DND-41 (cell line): ENCODE results near the gene ACSM6.

Source experiments
- CTCF ChIP-seq: IDR thresholded peaks from 2 replicates; pipeline ENCODE4 v1.5.1; 2012; ENCODE audit warnings: borderline replicate concordance, low read length, moderate library complexity, mild to moderate bottlenecking; ENCODE audit not compliant: poor library complexity, severe bottlenecking; ENCODE audit errors: extremely low read depth
- EZH2 ChIP-seq: IDR thresholded peaks from 3 replicates; pipeline ENCODE4 v1.6.1; 2012; ENCODE audit warnings: borderline replicate concordance, low read depth, mild to moderate bottlenecking, moderate library complexity, low read length, inconsistent platforms; ENCODE audit not compliant: severe bottlenecking

- no peak for TF ChIP-seq CTCF
- no peak for TF ChIP-seq EZH2
These were observed 35.9 kb downstream of the ACSM6 start for GRCh38 chr10:95229724-95230627.
